GM21786 (cell line): ENCODE results near the gene LRG1.
"Not testable (repeated sequence)": the region's sequence is repeated elsewhere in the genome, so short reads cannot be mapped to it uniquely, and the experiment has no call there.

ENCODE experiments used
- ATAC-seq: cut with Tn5 transposase; IDR thresholded peaks from one replicate; pipeline ENCODE4 v1.9.1; 2021; ENCODE audit not compliant: unreplicated experiment

LRG1 gene

GRCh38 chr19:4553092-4553695, 13.4 kb upstream of the LRG1 start:
- ATAC-seq: no peak

- ATAC-seq: no peak
These were observed 12.6 kb upstream of the LRG1 start for GRCh38 chr19:4552525-4552819.

GRCh38 chr19:4550479-4551050, 10.7 kb upstream of the LRG1 start:
- no peak for ATAC-seq

- ATAC-seq: no peak
These were observed 10.2 kb upstream of the LRG1 start for GRCh38 chr19:4550018-4550417.

GRCh38 chr19:4548238-4548584, 8.4 kb upstream of the LRG1 start:
- no peak for ATAC-seq

GRCh38 chr19:4547303-4548237, 7.7 kb upstream of the LRG1 start:
- ATAC-seq: no peak

- ATAC-seq: no peak
These were observed 4.2 kb upstream of the LRG1 start for GRCh38 chr19:4543842-4544647.

- ATAC-seq: no peak
These were observed 3.3 kb upstream of the LRG1 start for GRCh38 chr19:4542896-4543841.

GRCh38 chr19:4541806-4542145, 1.9 kb upstream of the LRG1 start:
- ATAC-seq: not testable (repeated sequence)

GRCh38 chr19:4541114-4541805, 1.4 kb upstream of the LRG1 start:
- ATAC-seq: no peak

GRCh38 chr19:4539169-4539692, 605 bp downstream of the LRG1 start:
- ATAC-seq: no peak

- no peak for ATAC-seq
These were observed 1.3 kb downstream of the LRG1 start for GRCh38 chr19:4538601-4538954.

- no peak for ATAC-seq
These were observed 1.8 kb downstream of the LRG1 start for GRCh38 chr19:4537953-4538600.

- no peak for ATAC-seq
These were observed 3.0 kb downstream of the LRG1 start for GRCh38 chr19:4536798-4537197.

- ATAC-seq: no peak
These were observed 4.8 kb downstream of the LRG1 start, which contains the start of gene PLIN5 for GRCh38 chr19:4534836-4535658. TSS of gene PLIN5 (minus strand) at chr19:4535224. CDS start at chr19:4534074, 1,150 bp downstream.

GRCh38 chr19:4533835-4534424, 5.9 kb downstream of the LRG1 start:
- no peak for ATAC-seq

GRCh38 chr19:4533334-4533733, 6.5 kb downstream of the LRG1 start:
- ATAC-seq: no peak
